OCI-LY7 (cell line): ENCODE results near the gene HCN4. TPM values are rescaled to one million over a fixed set of nuclear protein-coding genes. Genes with fewer than 3 reads are reported as not detected.

Experiments
- BruUV-seq: library from RNA; stranded (reverse); fragments of 400-500 nt; replicated peaks from 2 replicates; lab custom pipeline; 2021; lab: Mats Ljungman, UMichigan
- CTCF ChIA-PET: fragments of 300-600 bp; sonication (Branson Sonifier 250); formaldehyde crosslinking; loops from one replicate; lab custom pipeline; 2022; ENCODE audit warnings: antibody characterized with exemption; ENCODE audit not compliant: unreplicated experiment; lab: Charles Lee
- POLR2A ChIA-PET: fragments of 300-600 bp; sonication (Branson Sonifier 250); formaldehyde crosslinking; loops from one replicate; lab custom pipeline; 2022; ENCODE audit warnings: antibody characterized with exemption; lab: Charles Lee
- DNase-seq: peaks from one replicate; pipeline ENCODE4 v3.0.0-alpha.2; 2015; ENCODE audit warnings: low spot score
- H2AFZ ChIP-seq: fragments of 200-600 bp; sonication (generic), shearing (Covaris generic); 2 replicates; pipeline ENCODE4 v1.6.1; 2014; ENCODE audit warnings: mild to moderate bottlenecking, antibody characterized with exemption, low read length, moderate library complexity
- H3K27ac ChIP-seq: fragments of 200-600 bp; sonication (generic); 2 replicates; pipeline ENCODE4 v1.5.1; 2014; ENCODE audit warnings: mixed run types, low read depth, mild to moderate bottlenecking, moderate library complexity, low read length, inconsistent platforms; ENCODE audit not compliant: poor library complexity, severe bottlenecking
- H3K36me3 ChIP-seq: fragments of 200-600 bp; sonication (generic); 2 replicates; pipeline ENCODE4 v1.6.1; 2014; ENCODE audit warnings: mild to moderate bottlenecking, antibody characterized with exemption, low read length, moderate library complexity, mixed read lengths; ENCODE audit not compliant: insufficient read depth
- H3K4me1 ChIP-seq: fragments of 200-600 bp; sonication (generic); 2 replicates; pipeline ENCODE4 v1.5.1; 2014; ENCODE audit warnings: mild to moderate bottlenecking, low read length; ENCODE audit not compliant: insufficient read depth, poor library complexity, severe bottlenecking
- H3K4me2 ChIP-seq: fragments of 200-600 bp; sonication (generic); 2 replicates; pipeline ENCODE4 v1.6.1; 2014; ENCODE audit warnings: mild to moderate bottlenecking, low read length
- H3K4me3 ChIP-seq: fragments of 200-600 bp; sonication (generic); 2 replicates; pipeline ENCODE4 v1.5.1; 2014; ENCODE audit warnings: mild to moderate bottlenecking, low read depth, low read length; ENCODE audit not compliant: poor library complexity, severe bottlenecking
- H3K79me2 ChIP-seq: fragments of 200-600 bp; sonication (generic); 2 replicates; pipeline ENCODE4 v1.6.1; 2016; ENCODE audit warnings: low read depth, mild to moderate bottlenecking, low read length, moderate library complexity, mixed read lengths; ENCODE audit not compliant: insufficient read depth
- H3K9me2 ChIP-seq: fragments of 200-600 bp; sonication (generic); 2 replicates; pipeline ENCODE4 v1.6.1; 2016; ENCODE audit warnings: mild to moderate bottlenecking, low read length, mixed read lengths; ENCODE audit not compliant: insufficient read depth
- H3K9me3 ChIP-seq: fragments of 200-600 bp; sonication (generic); 2 replicates; pipeline ENCODE4 v1.6.1; 2014; ENCODE audit warnings: mild to moderate bottlenecking, mixed run types, low read length, mixed read lengths
- H4K20me1 ChIP-seq: fragments of 200-600 bp; sonication (generic); 2 replicates; pipeline ENCODE4 v1.6.1; 2014; ENCODE audit warnings: mild to moderate bottlenecking, antibody characterized with exemption, low read length, moderate library complexity, mixed read lengths; ENCODE audit not compliant: insufficient read depth
- CTCF ChIP-seq: fragments of 200-600 bp; sonication (generic); conservative IDR thresholded peaks from 2 replicates; pipeline ENCODE4 v1.5.1; 2014; ENCODE audit warnings: mild to moderate bottlenecking, antibody characterized with exemption, low read length, moderate library complexity, mixed read lengths
- EZH2phosphoT487 ChIP-seq: fragments of 200-600 bp; sonication (generic); IDR thresholded peaks from 2 replicates; pipeline ENCODE4 v1.6.1; 2018; ENCODE audit warnings: low read depth, borderline replicate concordance, mild to moderate bottlenecking, mixed run types, antibody characterized with exemption, low read length, moderate library complexity, mixed read lengths
- intact Hi-C: fragments of 100-400 bp; cut with micrococcal nuclease; formaldehyde crosslinking; loops from one replicate; pipeline ENCODE4 v1.10.0; 2022; ENCODE audit not compliant: unreplicated experiment
- total RNA-seq, 2 experiments: library from RNA; depleted of rRNA in 1 of 2; stranded (reverse); fragments of >200 nt in 1 of 2; shearing (Covaris generic) in 1 of 2; gene quantifications; 2 replicates each; pipeline ENCODE4 v1.2.3, GENCODE V29; 2014 to 2022

The HCN4 gene
- total RNA-seq, 2 experiments from 2014 or later = not detected

GRCh38 chr15:73295630-73296286, 73.0 kb downstream of the HCN4 start:
- Histone ChIP-seq H3K27ac (no peak overlapping the region), H3K4me2 (no peak overlapping the region), H2AFZ (no peak overlapping the region), H4K20me1 (no peaks in the 10 kb centered on the region), H3K36me3 (no peaks in the 10 kb centered on the region), H3K4me1 (no peaks in the 10 kb centered on the region), H3K9me3 (no peaks in the 10 kb centered on the region), H3K9me2 (no peaks in the 10 kb centered on the region), H3K4me3 (no peak overlapping the region), H3K79me2 (no peaks in the 10 kb centered on the region)
- no peak for DNase-seq
- BruUV-seq = no TSS peak
- no peak for TF ChIP-seq EZH2phosphoT487
- no peak for TF ChIP-seq CTCF
- POLR2A ChIA-PET = interaction anchor here (0.6 kb wide), 1 partner anchor 528 kb away, joined by 4 read pairs; no protein-coding TSS in a partner anchor
- intact Hi-C loops = no loop called here
- CTCF ChIA-PET = no interaction called here

- no peak overlapping the region for H2AFZ ChIP-seq
- POLR2A ChIA-PET = no interaction called here
- H3K9me2 ChIP-seq = no peaks in the 10 kb centered on the region
- H3K4me2 ChIP-seq = no peak overlapping the region
- intact Hi-C loops = no loop called here
- CTCF ChIA-PET = no interaction called here
- no peak overlapping the region for H3K4me3 ChIP-seq
- BruUV-seq = no TSS peak
- no peaks in the 10 kb centered on the region for H3K9me3 ChIP-seq
- TF ChIP-seq EZH2phosphoT487 (no peak), CTCF (no peak)
- no peaks in the 10 kb centered on the region for H3K79me2 ChIP-seq
- H4K20me1 ChIP-seq = no peaks in the 10 kb centered on the region
- H3K36me3 ChIP-seq = no peaks in the 10 kb centered on the region
- no peaks in the 10 kb centered on the region for H3K4me1 ChIP-seq
- no peak overlapping the region for H3K27ac ChIP-seq
- no peak for DNase-seq
Observed at GRCh38 chr15:73293773-73294172, 75.0 kb downstream of the HCN4 start.

- no peaks in the 10 kb centered on the region for H3K79me2 ChIP-seq
- H3K4me2 ChIP-seq = no peak overlapping the region
- H4K20me1 ChIP-seq = no peaks in the 10 kb centered on the region
- intact Hi-C loops = no loop called here
- no peak for TF ChIP-seq EZH2phosphoT487
- POLR2A ChIA-PET = no interaction called here
- BruUV-seq = no TSS peak
- no peaks in the 10 kb centered on the region for H3K9me2 ChIP-seq
- H3K36me3 ChIP-seq = no peaks in the 10 kb centered on the region
- no peak overlapping the region for H3K4me3 ChIP-seq
- CTCF ChIA-PET = no interaction called here
- no peak overlapping the region for H2AFZ ChIP-seq
- no peak overlapping the region for H3K27ac ChIP-seq
- no peak for DNase-seq
- H3K9me3 ChIP-seq = no peaks in the 10 kb centered on the region
- H3K4me1 ChIP-seq = peaks cover 10% of the 10 kb centered on the region
Observed at GRCh38 chr15:73291441-73291840, 77.3 kb downstream of the HCN4 start.
